Neural crest cell (in vitro differentiated cells): ENCODE results near the gene ZNF438. TPM values are rescaled to one million over a fixed set of nuclear protein-coding genes. Genes with fewer than 3 reads are reported as not detected.

Experiments used
- DNase-seq: peaks from one replicate; pipeline ENCODE4 v3.0.0; 2021; ENCODE audit warnings: low read depth, mixed read lengths, low spot score
- H3K27ac Mint-ChIP-seq: one replicate; pipeline ENCODE4 v1.8.0; 2021; ENCODE audit warnings: mild to moderate bottlenecking, mixed read lengths; ENCODE audit not compliant: unreplicated experiment
- H3K27me3 Mint-ChIP-seq: 2 replicates; pipeline ENCODE4 v1.8.0; 2021; ENCODE audit warnings: low read depth, mild to moderate bottlenecking, mixed read lengths
- H3K36me3 Mint-ChIP-seq: 2 replicates; pipeline ENCODE4 v1.8.0; 2021; ENCODE audit warnings: low read depth, mild to moderate bottlenecking, mixed read lengths
- H3K4me1 Mint-ChIP-seq: 2 replicates; pipeline ENCODE4 v1.8.0; 2021; ENCODE audit warnings: mixed read lengths
- H3K4me3 Mint-ChIP-seq: one replicate; pipeline ENCODE4 v1.8.0; 2021; ENCODE audit warnings: mild to moderate bottlenecking, mixed read lengths
- H3K9me3 Mint-ChIP-seq: 2 replicates; pipeline ENCODE4 v1.8.0; 2021; ENCODE audit warnings: mixed read lengths
- CTCF ChIP-seq: fragments of 200-600 bp; sonication (generic); conservative IDR thresholded peaks from 2 replicates; pipeline ENCODE4 v1.5.0; 2021; ENCODE audit warnings: antibody characterized with exemption, mild to moderate bottlenecking
- total RNA-seq: library from RNA; stranded (reverse); gene quantifications from 2 replicates; pipeline ENCODE4 v1.2.1, GENCODE V29; 2021

ZNF438 gene
- total RNA-seq, 1 donor from 2014 or later = 3.5 TPM

GRCh38 chr10:30882281-30882680, 149.4 kb downstream of the ZNF438 start:
- TF ChIP-seq CTCF = no peak
- Mint-ChIP-seq H3K4me3 (no peak overlapping the region), H3K9me3 (no peaks in the 10 kb centered on the region), H3K36me3 (no peaks in the 10 kb centered on the region), H3K27me3 (no peaks in the 10 kb centered on the region), H3K27ac (no peak overlapping the region), H3K4me1 (no peaks in the 10 kb centered on the region)
- DNase-seq = no peak

- Mint-ChIP-seq H3K36me3 (no peaks in the 10 kb centered on the region), H3K9me3 (no peaks in the 10 kb centered on the region), H3K27ac (no peak overlapping the region), H3K27me3 (no peaks in the 10 kb centered on the region), H3K4me1 (no peaks in the 10 kb centered on the region), H3K4me3 (no peak overlapping the region)
- no peak for TF ChIP-seq CTCF
- no peak for DNase-seq
Observed at GRCh38 chr10:30878920-30879319, 152.7 kb downstream of the ZNF438 start.

GRCh38 chr10:30877111-30877510, 154.6 kb downstream of the ZNF438 start:
- no peak for DNase-seq
- Mint-ChIP-seq H3K9me3 (no peaks in the 10 kb centered on the region), H3K27ac (no peak overlapping the region), H3K36me3 (no peaks in the 10 kb centered on the region), H3K27me3 (no peaks in the 10 kb centered on the region), H3K4me1 (no peaks in the 10 kb centered on the region), H3K4me3 (no peak overlapping the region)
- no peak for TF ChIP-seq CTCF

GRCh38 chr10:30873411-30873810, 158.3 kb downstream of the ZNF438 start:
- Mint-ChIP-seq H3K27me3 (no peaks in the 10 kb centered on the region), H3K27ac (no peak overlapping the region), H3K36me3 (no peaks in the 10 kb centered on the region), H3K9me3 (no peaks in the 10 kb centered on the region), H3K4me1 (no peaks in the 10 kb centered on the region), H3K4me3 (no peak overlapping the region)
- DNase-seq = no peak
- TF ChIP-seq CTCF = no peak

- no peak overlapping the region for H3K4me3 Mint-ChIP-seq
- H3K27ac Mint-ChIP-seq = no peak overlapping the region
Observed at GRCh38 chr10:30870896-30871295, 160.8 kb downstream of the ZNF438 start.

More at GRCh38 chr10:30870896-30871295, 160.8 kb downstream of the ZNF438 start:
- Mint-ChIP-seq H3K36me3 (no peaks in the 10 kb centered on the region), H3K9me3 (no peaks in the 10 kb centered on the region), H3K4me1 (no peaks in the 10 kb centered on the region), H3K27me3 (no peaks in the 10 kb centered on the region)
- no peak for TF ChIP-seq CTCF
- no peak for DNase-seq
